H9 (cell line): ENCODE results near the gene CCDC13. TPM values are rescaled to one million over a fixed set of nuclear protein-coding genes. Genes with fewer than 3 reads are reported as not detected.

Experiments used
- DNase-seq: peaks from one replicate; pipeline ENCODE4 v3.0.0-alpha.2; 2017
- H2AFZ ChIP-seq: one replicate; pipeline ENCODE4 v1.6.1; 2013; ENCODE audit warnings: mild to moderate bottlenecking, low read length, control low read depth, moderate library complexity
- H2AK5ac ChIP-seq: 2 replicates; pipeline ENCODE4 v1.6.1; 2013; ENCODE audit warnings: low read length, control low read depth, mixed read lengths; ENCODE audit not compliant: insufficient read length
- H2BK120ac ChIP-seq: one replicate; pipeline ENCODE4 v1.6.1; 2013; ENCODE audit warnings: low read depth, mild to moderate bottlenecking, low read length, control low read depth, inconsistent platforms; ENCODE audit not compliant: poor library complexity, severe bottlenecking
- H2BK12ac ChIP-seq: 2 replicates; pipeline ENCODE4 v1.6.1; 2013; ENCODE audit warnings: low read length, control low read depth, mixed read lengths, low read depth; ENCODE audit not compliant: insufficient read length
- H2BK15ac ChIP-seq: 2 replicates; pipeline ENCODE4 v1.6.1; 2013; ENCODE audit warnings: low read depth, low read length, control low read depth
- H2BK20ac ChIP-seq: one replicate; pipeline ENCODE4 v1.6.1; 2013; ENCODE audit warnings: low read depth, mild to moderate bottlenecking, low read length, control low read depth, inconsistent platforms; ENCODE audit not compliant: poor library complexity, severe bottlenecking
- H2BK5ac ChIP-seq: 2 replicates; pipeline ENCODE4 v1.6.1; 2013; ENCODE audit warnings: low read length, control low read depth, mixed read lengths; ENCODE audit not compliant: insufficient read length
- H3K14ac ChIP-seq: 2 replicates; pipeline ENCODE4 v1.6.1; 2013; ENCODE audit warnings: low read length, control low read depth; ENCODE audit not compliant: insufficient read depth
- H3K18ac ChIP-seq: 2 replicates; pipeline ENCODE4 v1.6.1; 2013; ENCODE audit warnings: low read depth, mild to moderate bottlenecking, mixed read lengths, low read length, control low read depth; ENCODE audit not compliant: insufficient read length
- H3K23ac ChIP-seq: 2 replicates; pipeline ENCODE4 v1.6.1; 2013; ENCODE audit warnings: low read length, control low read depth, mixed read lengths, low read depth; ENCODE audit not compliant: insufficient read length
- H3K23me2 ChIP-seq: 2 replicates; pipeline ENCODE4 v1.6.1; 2013; ENCODE audit warnings: low read depth, mild to moderate bottlenecking, mixed read lengths, low read length, control low read depth; ENCODE audit not compliant: insufficient read length, poor library complexity, severe bottlenecking
- H3K27ac ChIP-seq: 2 replicates; pipeline ENCODE4 v1.5.1; 2013; ENCODE audit warnings: low read length, control low read depth, mixed read lengths, low read depth; ENCODE audit not compliant: insufficient read length
- H3K27me3 ChIP-seq: 2 replicates; pipeline ENCODE4 v1.6.1; 2013; ENCODE audit warnings: low read length, control low read depth, inconsistent platforms; ENCODE audit not compliant: insufficient read depth
- H3K4ac ChIP-seq: 2 replicates; pipeline ENCODE4 v1.6.1; 2013; ENCODE audit warnings: low read depth, mild to moderate bottlenecking, control low read depth, inconsistent platforms, low read length, moderate library complexity
- H3K4me1 ChIP-seq: 2 replicates; pipeline ENCODE4 v1.6.1; 2013; ENCODE audit warnings: low read length, control low read depth, inconsistent platforms; ENCODE audit not compliant: insufficient read depth
- H3K4me2 ChIP-seq: 2 replicates; pipeline ENCODE4 v1.6.1; 2013; ENCODE audit warnings: low read length, control low read depth, mixed read lengths; ENCODE audit not compliant: insufficient read length, insufficient read depth
- H3K56ac ChIP-seq: 2 replicates; pipeline ENCODE4 v1.6.1; 2013; ENCODE audit warnings: low read depth, mild to moderate bottlenecking, mixed read lengths, low read length, control low read depth; ENCODE audit not compliant: insufficient read length
- H3K79me1 ChIP-seq: 2 replicates; pipeline ENCODE4 v1.6.1; 2013; ENCODE audit warnings: low read depth, mild to moderate bottlenecking, moderate library complexity, low read length, control low read depth, inconsistent platforms; ENCODE audit not compliant: insufficient read depth, poor library complexity, severe bottlenecking
- H3K79me2 ChIP-seq: 2 replicates; pipeline ENCODE4 v1.6.1; 2013; ENCODE audit warnings: low read length, control low read depth, inconsistent platforms; ENCODE audit not compliant: insufficient read depth
- H3K9ac ChIP-seq: 2 replicates; pipeline ENCODE4 v1.6.1; 2013; ENCODE audit warnings: low read length, control low read depth, mixed read lengths; ENCODE audit not compliant: insufficient read length; ENCODE audit errors: extremely low read depth
- H3K9me3 ChIP-seq: one replicate; pipeline ENCODE4 v1.6.1; 2013; ENCODE audit warnings: low read depth, low read length, inconsistent platforms; ENCODE audit not compliant: control insufficient read depth
- H3T11ph ChIP-seq: one replicate; pipeline ENCODE4 v1.6.1; 2013; ENCODE audit warnings: mild to moderate bottlenecking, low read length, control low read depth, inconsistent platforms
- H4K20me1 ChIP-seq: one replicate; pipeline ENCODE4 v1.6.1; 2013; ENCODE audit not compliant: control insufficient read depth, insufficient read length, insufficient read depth
- H4K5ac ChIP-seq: 2 replicates; pipeline ENCODE4 v1.6.1; 2013; ENCODE audit warnings: low read depth, mild to moderate bottlenecking, mixed read lengths, low read length, control low read depth; ENCODE audit not compliant: insufficient read length
- H4K8ac ChIP-seq: replicated peaks from 2 replicates; pipeline ENCODE4 v1.6.1; 2013; ENCODE audit warnings: low read length, control low read depth, mixed read lengths, low read depth; ENCODE audit not compliant: insufficient read length
- H4K91ac ChIP-seq: 2 replicates; pipeline ENCODE4 v1.6.1; 2013; ENCODE audit warnings: low read depth, mild to moderate bottlenecking, moderate library complexity, mixed read lengths, low read length, control low read depth; ENCODE audit not compliant: insufficient read length
- H3K27ac Mint-ChIP-seq, 3 experiments: 2 replicates in 2 of 3; 3 replicates in 1 of 3; pipeline ENCODE4 v1.8.0; 2020 to 2021; ENCODE audit warnings: mixed read lengths in 3 of 3, mild to moderate bottlenecking in 1 of 3, moderate library complexity in 1 of 3
- H3K27me3 Mint-ChIP-seq: 2 replicates; pipeline ENCODE4 v1.8.0; 2021; ENCODE audit warnings: low read depth, mild to moderate bottlenecking, moderate library complexity, mixed read lengths
- H3K36me3 Mint-ChIP-seq, 3 experiments: 2 replicates in 2 of 3; 3 replicates in 1 of 3; pipeline ENCODE4 v1.8.0; 2020 to 2021; ENCODE audit warnings: low read depth in 3 of 3, mixed read lengths in 3 of 3; ENCODE audit not compliant: insufficient read depth in 1 of 3
- H3K4me1 Mint-ChIP-seq, 2 experiments: 2 replicates each; pipeline ENCODE4 v1.8.0; 2020; ENCODE audit warnings: mixed read lengths in 2 of 2
- H3K4me3 Mint-ChIP-seq, 2 experiments: 2 replicates in 1 of 2; 3 replicates in 1 of 2; pipeline ENCODE4 v1.8.0; 2020 to 2021; ENCODE audit warnings: mild to moderate bottlenecking in 2 of 2, mixed read lengths in 2 of 2, moderate library complexity in 1 of 2
- H3K9me3 Mint-ChIP-seq, 2 experiments: 2 replicates in 1 of 2; 3 replicates in 1 of 2; pipeline ENCODE4 v1.8.0; 2020; ENCODE audit warnings: mild to moderate bottlenecking in 2 of 2, mixed read lengths in 2 of 2, moderate library complexity in 1 of 2
- WGBS: extraction: QIAGEN DNeasy Blood & Tissue Kit; methylation state at CpG from one replicate; pipeline ENCODE4 v1.1.7; 2013; ENCODE audit warnings: missing lambda C conversion rate, low lambda C conversion rate, mixed read lengths; ENCODE audit not compliant: insufficient read length; ENCODE audit errors: extremely low coverage; 5-methylcytosine and 5-hydroxymethylcytosine counted together
- total RNA-seq: library from RNA; stranded (reverse); gene quantifications from 2 replicates; pipeline ENCODE4 v1.2.1, GENCODE V29; 2021
- TF ChIP-seq, protein P1 (sequence below): fragments of 200-600 bp; sonication (generic); conservative IDR thresholded peaks from 3 replicates; pipeline ENCODE4 v1.8.0; 2021; ENCODE audit warnings: antibody characterized with exemption, mild to moderate bottlenecking

The CCDC13 gene
- total RNA-seq, 1 experiment from 2014 or later, result not detected

GRCh38 chr3:42764115-42764514 is 8.9 kb downstream of the CCDC13 start:
- Histone ChIP-seq H2BK120ac (no peak overlapping the region), H2BK15ac (no peak overlapping the region), H3K56ac (no peak overlapping the region), H3K4me2 (no peak overlapping the region), H3K18ac (no peak overlapping the region), H3K14ac (no peak overlapping the region), H2AK5ac (no peak overlapping the region), H3K27ac (no peak overlapping the region), H2BK12ac (no peak overlapping the region), H3K4ac (no peak overlapping the region), H3K4me1 (no peaks in the 10 kb centered on the region), H3K23ac (no peak overlapping the region), H4K8ac (no peak overlapping the region), H3K79me1 (no peaks in the 10 kb centered on the region), H4K20me1 (no peaks in the 10 kb centered on the region), H2BK20ac (no peak overlapping the region), H2BK5ac (no peak overlapping the region), H2AFZ (no peak overlapping the region), H3K9ac (no peak overlapping the region), H3K27me3 (no peaks in the 10 kb centered on the region), H3K9me3 (no peaks in the 10 kb centered on the region), H3K23me2 (no peaks in the 10 kb centered on the region), H3T11ph (no peak overlapping the region), H4K5ac (no peak overlapping the region), H4K91ac (no peak overlapping the region), H3K79me2 (no peaks in the 10 kb centered on the region)
- TF ChIP-seq, protein P1, sequence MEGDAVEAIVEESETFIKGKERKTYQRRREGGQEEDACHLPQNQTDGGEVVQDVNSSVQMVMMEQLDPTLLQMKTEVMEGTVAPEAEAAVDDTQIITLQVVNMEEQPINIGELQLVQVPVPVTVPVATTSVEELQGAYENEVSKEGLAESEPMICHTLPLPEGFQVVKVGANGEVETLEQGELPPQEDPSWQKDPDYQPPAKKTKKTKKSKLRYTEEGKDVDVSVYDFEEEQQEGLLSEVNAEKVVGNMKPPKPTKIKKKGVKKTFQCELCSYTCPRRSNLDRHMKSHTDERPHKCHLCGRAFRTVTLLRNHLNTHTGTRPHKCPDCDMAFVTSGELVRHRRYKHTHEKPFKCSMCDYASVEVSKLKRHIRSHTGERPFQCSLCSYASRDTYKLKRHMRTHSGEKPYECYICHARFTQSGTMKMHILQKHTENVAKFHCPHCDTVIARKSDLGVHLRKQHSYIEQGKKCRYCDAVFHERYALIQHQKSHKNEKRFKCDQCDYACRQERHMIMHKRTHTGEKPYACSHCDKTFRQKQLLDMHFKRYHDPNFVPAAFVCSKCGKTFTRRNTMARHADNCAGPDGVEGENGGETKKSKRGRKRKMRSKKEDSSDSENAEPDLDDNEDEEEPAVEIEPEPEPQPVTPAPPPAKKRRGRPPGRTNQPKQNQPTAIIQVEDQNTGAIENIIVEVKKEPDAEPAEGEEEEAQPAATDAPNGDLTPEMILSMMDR, result no peak
- no peak for DNase-seq
- peaks cover 7% of the 10 kb centered on the region for H3K27me3 Mint-ChIP-seq
- no peak overlapping the region for H3K4me3 Mint-ChIP-seq
- peaks cover 22 to 26% of the 10 kb centered on the region in 2 experiments for H3K4me1 Mint-ChIP-seq
- H3K27ac Mint-ChIP-seq, result no peak overlapping the region; a peak in 1 of 7 replicates
- no peaks in the 10 kb centered on the region; a peak in 1 of 7 replicates for H3K36me3 Mint-ChIP-seq
- no CpG with 5 or more reads among the region's 3 CpGs for WGBS
- H3K9me3 Mint-ChIP-seq, result peaks cover 0 to 3% of the 10 kb centered on the region in 2 experiments; a peak in 2 of 5 replicates
